ENCODE measurements around the gene RAPGEF1.
"Not testable (repeated sequence)": the region's sequence is repeated elsewhere in the genome, so short reads cannot be mapped to it uniquely, and the experiment has no call there.

RAPGEF1 gene

DNA sequence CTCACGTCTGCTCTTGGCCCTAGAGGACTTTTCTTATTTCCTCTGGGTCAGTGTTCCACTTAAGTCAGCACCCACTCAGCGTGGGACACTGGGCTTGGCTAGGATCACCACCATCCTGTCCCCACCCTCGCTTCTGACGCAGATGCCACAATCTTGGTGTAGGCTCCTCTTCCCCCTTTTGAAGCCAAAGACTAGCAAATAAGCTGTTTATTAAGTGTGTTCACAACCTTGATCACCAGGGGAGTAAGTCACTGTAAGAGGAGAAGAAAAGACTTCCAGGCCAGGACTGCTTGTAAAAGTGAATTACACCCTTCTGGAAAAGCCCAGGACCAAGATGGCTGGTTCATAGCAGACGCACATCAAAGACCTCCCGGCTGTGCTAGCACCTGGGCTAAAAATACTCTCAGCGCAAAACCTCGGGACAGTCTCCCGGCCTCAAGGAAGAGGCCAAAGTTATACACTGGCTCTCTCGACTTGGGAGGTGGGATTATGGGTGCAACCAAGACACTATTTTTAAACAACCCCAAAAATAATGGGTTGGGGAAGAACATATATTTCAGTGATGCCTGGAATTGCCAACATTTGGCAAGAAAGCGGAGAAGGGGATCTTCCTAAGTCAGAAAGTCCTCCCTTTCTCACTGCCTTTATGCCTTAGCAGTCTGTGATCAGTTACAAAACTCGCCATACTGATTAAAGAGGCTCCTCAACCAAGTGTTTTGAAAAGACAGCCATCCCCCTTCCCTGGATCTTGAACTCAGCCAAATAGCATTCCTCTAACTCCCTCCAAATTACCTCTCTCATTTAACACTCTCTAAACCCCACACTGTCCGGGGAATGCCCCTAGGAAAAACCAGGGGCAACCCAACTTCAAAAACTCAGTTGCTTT lies 69.4 kb downstream of the RAPGEF1 start:
- no peak for DNase-seq (ENCODE audit: low read depth, low spot score)

DNA sequence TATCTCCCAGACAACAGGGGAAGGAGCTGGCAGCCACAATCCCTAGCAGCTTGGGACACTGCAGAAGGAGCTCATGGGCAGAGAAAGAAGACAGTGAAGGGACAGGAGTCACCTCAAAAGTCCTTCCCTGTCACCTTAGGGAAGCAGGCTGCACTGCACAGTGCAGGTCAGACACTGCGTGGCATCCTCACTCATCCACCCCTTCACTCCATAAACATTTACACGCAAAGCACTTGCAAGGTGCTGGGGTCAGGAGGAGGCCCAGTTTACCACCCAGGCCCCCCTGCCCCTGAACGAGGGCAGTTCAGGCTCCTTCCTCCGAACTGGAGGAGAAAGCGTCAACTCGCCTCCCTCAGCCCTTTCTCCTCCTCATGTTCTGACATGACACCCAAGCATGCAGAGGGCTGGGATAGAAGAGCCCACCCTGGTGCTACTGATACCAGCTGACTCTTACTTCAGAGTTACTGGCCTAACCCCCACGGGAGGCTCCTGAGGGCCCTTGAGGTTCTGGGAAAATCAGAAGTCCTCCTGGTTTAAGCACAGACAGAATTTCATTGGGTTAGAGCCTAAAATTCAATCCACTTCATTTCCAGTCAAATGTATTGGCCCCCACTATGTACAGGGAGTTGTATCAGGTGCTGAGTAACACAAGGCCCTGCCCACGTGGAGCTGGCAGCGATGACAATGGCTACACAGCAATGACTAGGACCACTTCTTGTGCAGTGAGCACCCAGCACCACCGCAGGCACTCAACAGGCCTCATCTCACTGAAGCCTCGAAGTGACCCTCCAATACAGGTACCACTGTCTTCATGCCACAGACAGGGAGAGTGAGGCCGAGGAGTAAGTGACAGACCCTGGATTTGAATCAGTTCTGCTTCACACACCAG lies 70.4 kb downstream of the RAPGEF1 start:
- DNase-seq (ENCODE audit: low read depth, low spot score) = no peak

DNA sequence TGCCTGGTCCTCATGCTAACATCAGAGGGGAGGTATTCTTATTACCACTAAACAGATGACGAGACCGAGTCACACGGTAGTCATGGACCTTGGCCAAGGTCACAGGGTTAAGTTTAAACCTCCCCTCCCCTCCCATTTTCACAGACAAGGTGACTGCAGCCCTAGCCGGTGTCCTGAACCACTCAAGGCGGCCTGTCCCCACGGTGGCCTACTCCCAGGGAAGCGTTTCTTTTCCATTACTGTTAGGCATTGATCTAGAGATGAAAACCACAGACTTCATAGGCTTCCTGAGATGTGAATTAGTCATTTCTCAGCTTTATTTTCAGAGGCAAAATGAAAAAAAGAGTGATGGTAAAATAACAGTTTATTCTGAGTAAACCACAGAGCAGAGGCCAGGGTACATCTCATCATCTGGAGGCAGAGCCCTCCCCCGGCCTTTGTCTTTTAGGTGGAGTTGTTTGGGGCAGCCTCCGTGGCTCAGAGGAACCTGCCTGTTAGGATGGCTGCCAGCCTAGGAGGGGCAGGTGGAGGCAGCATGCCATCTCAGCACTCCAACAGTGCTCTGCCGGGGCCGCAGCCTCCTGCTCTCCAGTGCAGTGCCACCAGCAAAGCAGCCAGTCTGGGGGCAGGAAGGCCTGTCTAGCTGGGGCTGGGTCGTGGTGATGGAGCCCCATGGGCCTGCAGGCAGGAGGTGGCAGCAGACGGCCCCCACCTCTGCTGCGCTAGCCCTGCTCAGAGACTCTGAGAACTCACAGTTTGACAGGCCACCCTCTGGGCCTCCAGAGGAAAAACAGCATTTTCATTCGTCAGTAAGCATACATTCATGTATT lies 71.2 kb downstream of the RAPGEF1 start:
- no peak for DNase-seq (ENCODE audit: low read depth, low spot score)

DNA sequence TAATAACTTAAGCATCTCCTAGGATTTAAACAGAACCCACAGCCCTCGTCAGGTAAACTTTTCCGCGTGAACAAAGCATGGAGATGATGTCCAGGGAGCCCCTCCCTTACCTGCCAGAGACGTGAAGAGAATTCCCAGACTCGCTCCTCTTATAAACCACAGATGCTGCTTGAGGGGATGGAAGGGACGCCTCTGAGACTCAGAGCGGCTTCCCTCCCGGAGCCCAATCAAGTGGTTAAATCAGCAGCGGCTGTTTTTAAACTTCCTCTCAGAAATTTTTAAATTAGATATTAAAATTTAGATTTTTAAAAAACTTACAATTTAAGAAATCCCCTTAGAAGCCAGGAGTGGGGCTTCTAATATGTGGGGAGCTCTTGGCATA lies 71.8 kb downstream of the RAPGEF1 start:
- no peak for DNase-seq (ENCODE audit: low read depth, low spot score)

DNA sequence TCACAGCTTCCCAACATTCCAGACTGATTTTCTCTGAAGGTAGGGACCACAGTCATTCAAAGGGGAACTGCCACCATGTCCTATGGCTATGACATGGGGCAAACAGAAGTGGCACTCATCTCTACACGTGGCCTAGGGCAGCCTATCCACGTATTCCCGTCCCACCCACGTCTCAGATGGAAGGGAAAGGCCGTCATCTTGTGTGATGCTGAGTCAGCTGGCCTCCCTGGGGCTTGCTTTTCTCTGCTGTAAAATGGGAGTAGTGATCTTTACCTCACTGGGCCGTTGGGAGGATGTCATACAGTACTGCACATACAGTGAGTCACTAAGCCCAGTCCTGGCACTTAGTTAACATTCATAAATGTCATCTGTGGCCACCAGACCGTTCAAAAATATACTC lies 72.3 kb downstream of the RAPGEF1 start:
- no peak for DNase-seq (ENCODE audit: low read depth, low spot score)

DNA sequence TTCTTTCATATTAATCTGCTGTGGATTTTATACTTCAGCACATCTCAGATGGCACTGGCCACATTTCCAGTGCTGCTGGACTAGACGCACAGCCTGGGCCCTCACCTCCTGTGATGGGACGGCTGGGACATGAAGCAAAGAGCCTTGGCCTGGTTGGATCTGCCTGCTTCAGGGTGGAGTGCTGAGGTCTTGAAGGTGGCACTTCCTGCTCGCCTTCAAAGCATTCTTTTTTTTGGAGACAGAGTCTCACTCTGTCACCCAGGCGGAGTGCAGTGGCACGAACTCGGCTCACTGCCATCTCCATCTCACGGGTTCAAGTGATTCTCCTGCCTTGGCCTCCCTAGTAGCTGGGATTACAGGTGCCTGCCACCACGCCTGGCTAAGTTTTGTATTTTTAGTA lies 73.1 kb downstream of the RAPGEF1 start:
- no peak for DNase-seq (ENCODE audit: low read depth, low spot score)

DNA sequence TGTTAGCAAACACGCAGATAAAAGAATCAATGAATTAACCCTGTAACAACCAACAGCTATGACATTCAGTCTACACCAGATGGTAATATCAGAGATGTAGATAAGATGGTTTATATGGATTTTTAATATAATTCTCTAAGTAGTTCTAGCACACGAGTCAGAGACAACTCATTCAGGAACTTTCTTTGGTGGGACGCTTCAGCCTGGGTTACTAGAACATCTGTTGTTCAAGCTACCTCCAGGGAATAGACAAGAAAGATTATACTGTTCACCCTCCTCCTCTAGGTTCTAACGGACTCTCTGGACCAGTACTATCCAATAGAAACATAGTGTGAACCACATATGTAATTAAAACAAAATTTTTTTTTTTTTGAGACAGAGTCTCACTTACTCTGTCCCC lies 73.8 kb downstream of the RAPGEF1 start:
- DNase-seq (ENCODE audit: low read depth, low spot score) = no peak

DNA sequence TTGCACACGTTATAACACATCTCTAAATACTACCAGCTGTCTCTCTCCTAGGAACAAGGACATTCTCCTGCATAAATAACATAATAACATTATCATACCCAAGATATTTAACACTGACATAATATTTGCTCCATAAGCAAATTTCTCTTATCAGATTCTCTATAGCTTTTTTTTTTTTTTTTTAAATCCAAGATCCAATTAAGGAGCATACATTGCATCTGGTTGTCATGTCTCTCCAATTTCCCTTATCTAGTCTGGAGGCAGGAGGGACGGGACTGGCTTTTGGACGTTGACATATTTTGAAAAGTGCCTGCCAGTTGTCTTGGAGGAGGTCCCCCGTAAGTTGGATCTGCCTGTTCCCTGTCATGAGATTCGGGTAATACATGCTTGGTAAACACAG lies 76.6 kb downstream of the RAPGEF1 start:
- DNase-seq (ENCODE audit: low read depth, low spot score) = no peak

DNA sequence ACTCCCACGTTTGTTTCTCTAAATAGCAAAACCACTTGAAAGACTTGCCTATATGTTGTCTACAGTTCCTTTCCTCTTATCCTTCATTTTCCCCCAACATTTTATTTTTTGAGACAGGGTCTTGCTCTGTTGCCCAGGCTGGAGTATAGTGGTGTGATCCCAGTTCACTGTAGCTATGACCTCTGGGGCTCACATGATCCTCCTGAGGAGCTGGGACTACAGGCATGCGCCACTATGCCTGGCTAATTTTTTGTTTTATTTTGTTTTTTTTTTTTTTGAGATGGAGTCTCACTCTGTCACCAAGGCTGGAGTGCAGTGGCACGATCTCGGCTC lies 77.6 kb downstream of the RAPGEF1 start:
- DNase-seq (ENCODE audit: low read depth, low spot score) = not testable (repeated sequence)

DNA sequence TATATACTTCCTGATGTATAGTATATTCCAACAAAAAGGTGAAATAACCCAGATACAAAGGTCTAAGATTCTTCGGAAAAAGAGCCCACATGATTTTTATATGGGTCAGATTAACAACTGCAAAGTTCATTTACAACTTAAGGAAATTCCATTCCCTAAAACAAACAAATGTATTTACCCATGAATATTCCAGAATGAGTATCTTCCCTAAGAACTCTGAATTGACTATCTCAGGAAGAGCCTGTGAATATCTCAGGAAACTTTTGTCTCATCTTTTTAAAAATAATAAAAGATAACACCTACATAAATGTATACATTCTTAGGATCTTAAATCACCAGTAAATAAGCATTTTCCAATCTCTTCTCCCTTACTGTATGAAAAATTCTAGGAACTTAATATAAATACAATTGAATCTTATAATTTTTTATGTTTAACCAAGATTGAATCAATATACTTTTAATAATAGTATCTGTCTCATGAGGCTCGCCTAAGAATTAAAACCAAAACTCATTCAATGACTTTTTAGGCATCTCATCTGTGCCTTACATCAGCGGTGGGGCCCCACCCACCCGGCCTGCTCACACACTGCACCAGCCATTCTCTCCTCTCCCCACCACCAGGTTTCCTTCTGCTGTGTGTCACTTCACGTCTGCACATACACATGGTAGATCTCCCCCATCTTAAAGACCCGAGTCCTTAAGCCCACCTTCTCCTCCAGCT lies 78.1 kb downstream of the RAPGEF1 start:
- DNase-seq (ENCODE audit: low read depth, low spot score) = no peak

DNA sequence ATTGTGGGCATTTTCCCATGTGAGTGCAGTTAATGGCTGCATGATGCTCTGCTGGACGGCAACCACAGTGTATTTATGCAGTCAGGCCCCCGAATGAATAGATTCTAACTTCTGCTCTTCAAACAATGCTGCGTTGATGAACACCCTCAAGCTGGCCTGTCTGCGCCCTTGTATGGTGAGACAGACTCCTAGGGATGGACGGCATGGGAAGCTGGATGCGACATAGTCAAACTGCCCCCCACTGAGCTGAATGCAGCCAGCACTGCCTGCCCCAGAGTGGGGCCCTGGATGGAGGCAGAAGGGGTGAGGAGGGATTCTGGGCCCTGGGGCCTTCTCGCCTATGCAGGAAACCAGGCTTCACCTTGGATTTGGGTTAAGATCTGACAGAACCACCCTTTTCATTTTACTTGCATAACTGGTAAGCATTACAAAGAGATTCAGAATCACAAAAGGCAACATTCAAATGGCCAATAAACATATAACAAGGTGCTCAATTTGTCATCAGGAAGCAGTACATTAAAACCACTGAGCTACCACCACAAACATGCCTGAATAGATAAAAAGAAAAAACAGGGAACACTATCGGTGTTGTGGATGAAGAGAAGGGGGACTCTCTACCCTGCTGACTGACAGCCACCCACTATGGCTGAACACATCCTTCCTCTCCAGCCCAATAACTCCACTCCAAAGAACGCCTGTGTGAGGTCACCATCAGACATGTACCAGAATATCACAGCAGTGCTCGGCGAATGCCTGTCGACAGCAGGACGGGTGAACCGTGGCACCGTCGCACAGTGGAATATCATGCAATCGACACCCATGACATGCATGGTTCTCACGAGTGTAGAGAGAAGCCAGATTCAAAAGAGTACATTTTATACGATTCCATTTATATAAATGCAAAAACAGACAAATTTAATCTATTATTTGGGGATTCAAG lies 79.1 kb downstream of the RAPGEF1 start:
- peak; percentile 35 for DNase-seq (ENCODE audit: low read depth, low spot score)

DNA sequence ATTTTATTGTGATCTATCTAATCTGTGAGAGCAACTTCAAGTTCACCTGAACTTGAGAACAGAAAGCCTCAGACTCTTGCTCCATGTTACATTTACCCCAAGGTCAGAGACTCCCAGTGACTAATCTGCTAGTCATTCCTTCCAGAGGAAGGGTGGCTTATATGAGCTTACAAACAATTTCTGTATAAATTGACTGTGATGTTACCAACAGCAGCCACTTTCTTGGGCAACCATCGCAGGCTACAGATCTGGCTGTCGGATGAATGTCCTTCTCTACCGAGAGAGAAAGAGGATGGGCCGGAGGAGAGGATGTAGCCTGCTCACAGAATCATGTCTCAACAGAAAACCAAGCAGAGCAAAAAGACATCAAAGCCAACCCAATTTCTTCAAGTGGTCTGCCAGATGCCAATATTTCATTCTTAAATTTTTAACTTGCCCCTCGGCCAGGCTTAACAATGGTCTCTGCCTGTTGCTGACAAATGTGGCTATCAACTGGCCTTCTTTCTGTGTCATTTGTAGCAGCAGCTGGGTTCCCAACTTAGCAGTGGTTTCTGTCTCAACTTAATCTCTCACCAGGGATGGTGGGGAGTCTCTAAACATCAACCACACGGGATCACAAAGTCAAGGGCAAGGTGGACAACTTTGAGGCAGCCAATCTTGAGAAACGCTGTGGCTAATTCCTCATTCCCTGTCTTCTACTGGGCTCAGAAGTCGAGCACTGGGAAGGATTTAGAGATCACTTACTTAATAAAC lies 81.3 kb downstream of the RAPGEF1 start:
- DNase-seq (ENCODE audit: low read depth, low spot score) = no peak

DNA sequence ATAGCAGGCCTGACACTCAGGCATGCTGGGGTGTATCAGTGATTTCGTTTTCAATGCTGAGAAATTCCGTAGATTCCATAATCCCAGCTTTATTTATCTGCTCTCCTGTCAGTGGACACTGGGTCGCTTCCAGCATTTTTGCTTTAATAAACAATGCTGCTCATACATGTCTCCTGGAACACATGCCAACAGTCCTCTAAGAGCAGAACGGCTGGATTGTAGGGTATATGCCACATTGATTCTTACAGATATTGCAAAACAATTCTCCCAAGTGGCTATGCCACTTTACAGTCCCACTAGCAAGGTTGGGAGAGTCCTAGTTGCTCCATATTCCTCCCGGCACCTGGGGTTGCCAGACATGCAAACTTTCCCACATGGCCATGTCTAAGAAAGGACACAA lies 81.9 kb downstream of the RAPGEF1 start:
- DNase-seq (ENCODE audit: low read depth, low spot score) = no peak

DNA sequence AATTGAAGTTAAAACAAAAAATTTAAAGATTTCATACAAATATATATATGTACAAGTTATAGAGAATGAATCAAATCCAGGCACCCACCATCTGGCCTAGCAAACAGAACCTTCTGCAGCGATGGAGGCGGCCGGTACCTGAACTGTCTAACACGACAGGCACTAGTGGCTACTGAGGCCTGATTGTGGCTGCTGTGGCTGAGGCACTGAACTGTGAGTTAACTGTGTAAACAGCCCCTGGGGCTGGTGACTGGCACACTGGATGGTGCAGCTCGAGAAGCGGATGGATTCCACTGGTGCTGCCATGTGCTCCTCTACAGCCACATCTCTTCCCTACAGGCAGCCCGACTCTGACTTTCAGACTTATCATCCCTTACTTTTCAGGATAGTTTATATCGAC lies 82.4 kb downstream of the RAPGEF1 start:
- no peak for DNase-seq (ENCODE audit: low read depth, low spot score)

DNA sequence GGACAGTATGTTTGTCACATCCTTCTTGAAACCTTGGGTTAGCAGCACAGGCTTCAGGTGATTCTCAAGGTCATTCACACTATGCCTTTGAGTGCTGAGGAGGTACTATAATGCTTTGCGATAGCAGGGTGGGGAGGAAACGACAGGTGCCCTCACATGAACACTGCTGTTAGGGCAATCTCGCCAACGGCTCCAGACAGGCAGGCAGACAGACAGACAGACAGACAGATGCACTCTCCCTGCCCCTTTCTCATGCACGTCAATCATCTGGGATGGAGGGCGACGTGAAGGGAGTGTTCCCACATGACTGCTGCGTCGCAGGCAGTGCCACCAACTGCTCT lies 82.9 kb downstream of the RAPGEF1 start:
- DNase-seq (ENCODE audit: low read depth, low spot score) = no peak

DNA sequence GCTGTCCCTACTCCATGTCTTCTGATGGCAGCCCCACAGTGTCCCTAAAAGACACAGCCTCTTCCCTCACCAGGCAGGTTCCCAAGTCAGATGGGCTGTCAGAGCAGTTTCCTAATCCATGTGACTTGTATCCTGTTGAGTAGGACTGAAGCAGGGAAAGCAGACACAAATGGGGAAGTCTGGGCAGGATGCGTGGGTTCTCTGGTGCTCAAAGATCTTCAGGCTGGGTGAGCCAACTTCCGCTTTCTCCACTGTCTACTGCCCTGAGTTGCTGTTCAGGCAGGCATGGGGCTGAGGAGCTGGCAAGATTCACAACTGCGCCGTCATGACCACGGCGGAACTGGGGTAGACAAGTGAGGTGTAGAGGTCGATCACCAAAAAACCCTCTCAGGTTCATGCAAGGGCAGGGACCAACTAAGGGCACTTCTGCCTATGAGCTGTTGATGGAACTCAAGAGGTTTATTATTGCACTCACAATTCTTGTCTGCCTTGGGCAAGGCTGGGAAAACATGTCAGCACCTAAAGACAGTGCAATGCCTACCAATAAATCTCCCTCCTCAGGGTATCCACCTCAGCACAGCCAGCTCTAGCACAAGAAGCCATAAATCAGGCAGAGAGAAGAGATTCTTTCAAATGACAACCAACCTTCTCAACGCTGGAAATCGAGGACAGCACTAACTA lies 83.4 kb downstream of the RAPGEF1 start:
- DNase-seq (ENCODE audit: low read depth, low spot score) = no peak

DNA sequence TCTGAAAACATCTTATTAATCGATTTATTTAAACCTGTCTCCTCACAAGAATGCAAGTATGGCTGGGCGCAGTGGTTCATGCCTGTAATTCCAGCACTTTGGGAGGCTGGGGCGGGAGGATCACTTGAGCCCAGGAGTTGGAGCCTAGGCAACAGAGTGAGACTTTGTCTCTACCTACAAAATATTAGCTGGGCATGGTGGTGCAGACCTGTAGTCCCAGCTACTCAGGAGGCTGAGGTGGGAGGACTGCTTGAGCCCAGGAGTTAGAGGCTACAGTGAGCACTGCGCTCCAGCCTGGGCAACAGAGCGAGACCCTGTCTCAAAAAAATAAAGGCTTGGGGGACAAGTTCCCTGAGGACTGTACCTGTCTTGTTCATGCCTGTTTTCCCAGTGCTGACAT lies 85.5 kb downstream of the RAPGEF1 start:
- DNase-seq (ENCODE audit: low read depth, low spot score) = not testable (repeated sequence)

DNA sequence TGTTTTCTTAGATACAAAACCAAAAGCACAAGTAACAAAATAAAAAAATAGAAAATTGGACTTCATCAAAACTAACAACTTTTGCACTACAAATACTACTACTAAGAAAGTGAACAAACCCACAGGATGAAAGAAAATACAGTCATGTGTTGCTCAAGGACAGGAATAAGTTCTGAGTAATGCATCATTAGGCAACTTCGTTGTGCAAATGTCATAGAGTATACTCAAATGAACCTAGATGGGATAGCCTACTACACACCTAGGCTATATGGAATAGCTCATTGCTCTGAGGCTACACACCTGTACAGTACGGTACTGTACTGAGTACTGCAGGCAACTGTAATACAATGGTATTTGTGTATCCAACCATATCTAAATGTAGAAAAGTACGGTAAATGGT lies 88.3 kb downstream of the RAPGEF1 start:
- DNase-seq (ENCODE audit: low read depth, low spot score) = no peak

DNA sequence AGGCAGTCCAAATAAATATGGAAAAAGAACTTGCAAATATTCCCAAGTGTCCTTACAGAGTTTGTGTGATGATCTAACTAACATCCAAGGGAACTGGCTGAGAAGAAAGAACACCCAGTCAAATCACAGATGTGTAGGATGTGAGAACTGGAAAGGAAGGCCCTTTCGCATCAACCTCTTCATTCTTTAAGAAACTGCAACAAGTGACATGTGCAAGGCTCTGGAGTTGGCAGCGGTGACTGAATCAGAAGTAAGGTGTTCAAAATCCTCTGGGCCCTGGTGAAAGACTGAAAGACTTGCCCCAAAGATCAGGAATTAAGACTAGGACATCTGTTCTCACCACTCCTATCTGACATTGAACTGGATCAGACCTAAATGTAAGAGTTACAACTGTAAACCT lies 88.7 kb downstream of the RAPGEF1 start:
- no peak for DNase-seq (ENCODE audit: low read depth, low spot score)

Measured in iPS DF 19.7 (cell line).